ENCODE results near the gene ARVCF. TPM values are rescaled to one million over a fixed set of nuclear protein-coding genes. Genes with fewer than 3 reads are reported as not detected.
A peak's percentile ranks its signal among the peaks of the same experiment; 100 is the strongest.

ARVCF gene
- total RNA-seq, 3 donors from 2014 or later: 11.2 to 15.3 (median 15.1) TPM

DNA sequence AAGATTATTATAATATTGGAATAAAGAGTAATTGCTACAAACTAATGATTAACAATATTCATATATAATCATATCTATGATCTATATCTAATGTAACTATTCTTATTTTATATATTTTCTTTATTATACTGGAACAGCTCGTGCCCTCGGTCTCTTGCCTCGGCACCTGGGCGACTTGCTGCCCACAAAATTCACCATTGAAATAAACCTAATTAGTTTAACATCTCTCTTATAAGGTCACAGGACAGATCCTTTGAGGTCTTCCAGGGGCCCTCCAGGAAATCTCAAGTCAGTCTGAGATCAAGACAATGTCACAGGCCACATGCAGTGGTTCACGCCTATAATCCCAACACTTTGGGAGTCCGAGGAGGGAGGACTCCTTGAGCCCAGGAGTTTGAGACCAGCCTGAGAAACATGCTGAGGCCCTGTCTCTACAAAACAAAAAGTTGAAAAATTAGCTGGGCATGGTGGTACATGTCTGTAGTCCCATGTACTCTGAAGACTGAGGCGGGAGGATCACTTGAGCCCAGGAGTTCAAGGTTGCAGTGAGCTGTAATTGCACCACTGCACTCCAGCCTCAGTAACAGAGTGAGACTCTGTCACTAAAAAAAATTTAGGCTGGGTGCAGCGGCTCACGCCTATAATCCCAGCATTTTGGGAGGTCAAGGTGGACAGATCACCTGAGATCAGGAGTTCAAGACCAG lies 68.4 kb downstream of the ARVCF start:
- H3K4me1 ChIP-seq (ENCODE audit: low read depth): peaks cover 11% of the 10 kb centered on the region
- TF ChIP-seq, protein P1, sequence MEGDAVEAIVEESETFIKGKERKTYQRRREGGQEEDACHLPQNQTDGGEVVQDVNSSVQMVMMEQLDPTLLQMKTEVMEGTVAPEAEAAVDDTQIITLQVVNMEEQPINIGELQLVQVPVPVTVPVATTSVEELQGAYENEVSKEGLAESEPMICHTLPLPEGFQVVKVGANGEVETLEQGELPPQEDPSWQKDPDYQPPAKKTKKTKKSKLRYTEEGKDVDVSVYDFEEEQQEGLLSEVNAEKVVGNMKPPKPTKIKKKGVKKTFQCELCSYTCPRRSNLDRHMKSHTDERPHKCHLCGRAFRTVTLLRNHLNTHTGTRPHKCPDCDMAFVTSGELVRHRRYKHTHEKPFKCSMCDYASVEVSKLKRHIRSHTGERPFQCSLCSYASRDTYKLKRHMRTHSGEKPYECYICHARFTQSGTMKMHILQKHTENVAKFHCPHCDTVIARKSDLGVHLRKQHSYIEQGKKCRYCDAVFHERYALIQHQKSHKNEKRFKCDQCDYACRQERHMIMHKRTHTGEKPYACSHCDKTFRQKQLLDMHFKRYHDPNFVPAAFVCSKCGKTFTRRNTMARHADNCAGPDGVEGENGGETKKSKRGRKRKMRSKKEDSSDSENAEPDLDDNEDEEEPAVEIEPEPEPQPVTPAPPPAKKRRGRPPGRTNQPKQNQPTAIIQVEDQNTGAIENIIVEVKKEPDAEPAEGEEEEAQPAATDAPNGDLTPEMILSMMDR (IDR thresholded peaks at IDR 0.05): no peak
- intact Hi-C loops (cut with DNase I, micrococcal nuclease): no loop called here

DNA sequence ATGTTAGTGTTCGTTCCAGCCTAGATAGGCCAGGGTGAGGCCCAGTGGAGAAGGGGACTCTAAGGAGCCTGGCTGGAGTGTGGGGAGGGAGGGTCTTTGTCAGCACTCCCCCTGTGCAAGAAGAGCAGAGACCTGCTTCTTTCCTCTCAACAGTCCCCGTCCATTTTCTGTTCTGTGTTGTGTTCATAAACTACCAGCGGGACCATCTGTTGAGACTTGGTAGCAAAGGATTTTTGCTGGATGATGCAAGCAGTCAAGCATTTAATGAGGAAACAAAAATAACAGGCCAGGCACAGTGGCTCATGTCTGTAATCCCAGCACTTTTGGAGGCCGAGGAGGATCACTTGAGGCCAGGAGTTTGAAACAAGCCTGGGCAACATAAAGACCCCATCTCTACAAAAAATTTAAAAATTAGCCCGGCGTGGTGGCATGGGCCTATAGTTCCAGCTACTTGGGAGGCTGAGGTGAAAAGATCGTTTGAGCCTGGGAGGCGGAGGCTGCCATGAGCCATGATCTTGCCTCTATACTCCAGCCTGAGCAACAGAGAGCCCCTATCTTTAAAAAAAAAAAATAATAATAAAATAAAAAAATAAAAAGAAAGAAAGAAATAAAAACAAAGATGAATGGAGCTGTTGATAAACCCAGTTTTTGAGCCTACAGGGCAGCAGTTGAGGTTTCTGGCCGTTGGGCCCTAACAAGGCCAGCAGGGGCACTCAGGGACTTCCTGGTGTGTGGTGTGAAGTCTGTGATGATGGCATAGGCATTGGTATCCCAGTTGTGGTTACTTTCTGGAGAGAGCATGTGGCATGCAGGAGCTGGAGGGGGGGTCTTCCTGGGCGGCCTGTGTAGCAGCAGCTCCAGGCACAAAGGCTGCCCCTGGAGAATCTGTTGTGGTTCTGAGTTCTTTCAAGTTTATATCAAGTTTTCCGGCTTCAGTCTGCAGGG lies 73.3 kb downstream of the ARVCF start:
- H3K9me3 ChIP-seq: no peaks in the 10 kb centered on the region
- TF ChIP-seq, protein P1 (IDR thresholded peaks at IDR 0.05): no peak
- DNase-seq: peak in 2 of 3 donors; percentile 25 to 47
- no peak overlapping the region for H3K4me3 ChIP-seq
- intact Hi-C loops (cut with DNase I, micrococcal nuclease): no loop called here
- H3K4me1 ChIP-seq (ENCODE audit: low read depth): peaks cover 23% of the 10 kb centered on the region
- peak; percentile 2 for ATAC-seq
- no peaks in the 10 kb centered on the region for H3K36me3 ChIP-seq (ENCODE audit: low read depth)

More for the DNA sequence above, 68.4 kb downstream of the ARVCF start:
- DNase-seq (peak in 2 of 3 donors; percentile 3 to 17), ATAC-seq (no peak)
- Histone ChIP-seq H3K4me3 (no peak overlapping the region), H3K9me3 (no peaks in the 10 kb centered on the region), H3K36me3 (ENCODE audit: low read depth) (no peaks in the 10 kb centered on the region)

DNA sequence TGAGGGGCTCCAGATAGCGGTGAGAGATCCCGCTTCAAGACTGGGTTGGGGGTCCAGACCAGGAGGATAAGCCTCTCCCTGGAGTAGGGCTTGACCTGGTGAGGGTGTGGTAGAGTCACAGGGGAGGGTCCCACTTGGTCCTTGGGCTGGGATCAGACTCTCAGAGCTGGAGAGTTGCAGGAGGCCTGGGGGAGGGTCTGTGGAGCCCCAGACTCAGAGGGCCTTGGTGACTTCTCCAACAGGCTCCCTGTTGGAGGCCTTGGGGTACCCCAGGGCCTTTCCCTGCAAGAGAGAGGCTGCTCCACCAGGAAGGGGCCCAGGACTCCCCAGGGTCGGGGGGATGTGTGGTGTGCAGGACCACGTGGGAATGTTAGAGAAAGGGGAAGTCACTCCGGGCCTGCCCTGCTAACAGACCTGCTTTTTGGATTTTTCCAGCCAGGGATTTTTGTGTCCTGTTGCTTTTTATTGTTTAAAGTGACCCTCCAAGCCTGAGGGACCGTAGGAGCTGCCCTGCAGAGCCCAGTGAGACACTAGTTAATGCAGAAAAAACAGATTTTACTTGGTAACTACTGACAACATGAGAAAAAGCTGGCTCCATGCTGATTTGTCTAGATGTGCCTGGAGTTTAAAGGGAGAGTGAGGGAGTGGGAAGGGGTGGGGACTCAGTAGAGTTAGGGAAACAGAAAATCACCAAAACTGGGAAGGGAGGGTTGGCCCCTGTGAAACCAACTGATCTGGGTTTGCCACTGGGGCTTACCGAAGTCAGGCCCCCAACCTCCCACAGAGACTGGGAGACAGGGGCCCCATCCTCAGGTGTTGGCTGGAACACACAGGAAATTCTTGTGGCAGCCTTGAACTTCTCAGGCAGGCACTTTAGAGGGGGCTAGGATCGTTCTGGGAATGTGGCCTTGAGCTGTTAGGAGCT lies 74.2 kb downstream of the ARVCF start:
- peaks cover 22% of the 10 kb centered on the region for H3K4me1 ChIP-seq (ENCODE audit: low read depth)
- no peaks in the 10 kb centered on the region for H3K36me3 ChIP-seq (ENCODE audit: low read depth)
- H3K9me3 ChIP-seq: no peaks in the 10 kb centered on the region
- TF ChIP-seq, protein P1 (IDR thresholded peaks at IDR 0.05): no peak
- ATAC-seq: peak; percentile 40
- DNase-seq: peak in 2 of 3 donors; percentile 47 to 56
- intact Hi-C loops (cut with DNase I, micrococcal nuclease): no loop called here
- H3K4me3 ChIP-seq: peak overlapping the region; percentile 64

DNA sequence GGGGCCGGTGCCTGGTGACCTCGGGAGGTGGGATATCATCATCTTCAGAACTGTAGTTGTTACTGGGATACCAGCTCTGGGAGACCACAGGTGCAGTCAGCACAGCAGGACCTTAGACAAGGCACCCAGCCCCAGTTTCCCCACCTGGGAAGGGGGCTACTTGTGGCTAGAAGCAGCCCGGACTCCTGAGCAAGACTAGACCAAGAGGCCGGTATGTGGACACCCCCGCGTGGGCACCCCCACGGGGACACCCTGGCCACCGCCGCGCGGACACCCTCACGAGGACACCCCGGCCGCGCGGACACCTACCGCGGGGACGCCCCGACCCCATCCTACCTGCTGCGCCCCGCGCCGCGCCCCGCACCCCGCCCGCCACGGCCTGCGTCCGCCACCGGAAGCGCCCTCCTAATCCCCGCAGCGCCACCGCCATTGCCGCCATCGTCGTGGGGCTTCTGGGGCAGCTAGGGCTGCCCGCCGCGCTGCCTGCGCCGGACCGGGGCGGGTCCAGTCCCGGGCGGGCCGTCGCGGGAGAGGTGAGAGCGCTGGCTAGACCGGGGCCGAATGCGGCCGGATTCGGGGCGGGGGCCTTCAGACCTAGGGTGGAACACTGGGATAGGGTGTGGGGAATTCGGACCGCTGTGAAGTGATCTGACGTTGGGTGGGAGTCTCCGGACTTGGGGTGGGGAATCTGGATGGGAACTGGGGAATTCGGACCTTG lies 75.1 kb downstream of the ARVCF start, which contains the start of the genes COMT and TXNRD2:
Gene COMT, plus strand, starts transcription at position 408 of the 718 bp plus-strand sequence. CDS start 20,755 bp downstream, outside the sequence.
Gene TXNRD2, minus strand, starts transcription at position 454 of the 718 bp plus-strand sequence. Its CDS starts 15 bp downstream, at position 439.
- H3K4me3 ChIP-seq: peak within 1 kb of the TSS; percentile 64
- peak; percentile 96 for ATAC-seq
- intact Hi-C loops (cut with DNase I, micrococcal nuclease): no loop called here

More for the DNA sequence above, 75.1 kb downstream of the ARVCF start, which contains the start of the genes COMT and TXNRD2:
- Histone ChIP-seq H3K36me3 (ENCODE audit: low read depth) (no peaks in the 10 kb centered on the region), H3K4me1 (ENCODE audit: low read depth) (peaks cover 20% of the 10 kb centered on the region), H3K9me3 (no peaks in the 10 kb centered on the region)
- TF ChIP-seq, protein P1 (IDR thresholded peaks at IDR 0.05): no peak
- DNase-seq: peak; percentile 76 to 88 (median 83)
